Hepatocyte (in vitro differentiated cells): ENCODE data around the gene SLC30A3.

ENCODE experiments used
- EZH2 ChIP-seq: fragments of 200-600 bp; sonication (generic); IDR thresholded peaks from 2 replicates; pipeline ENCODE4 v1.6.1; 2016; ENCODE audit warnings: antibody characterized with exemption, mild to moderate bottlenecking, borderline replicate concordance
- EZH2phosphoT487 ChIP-seq: fragments of 200-600 bp; sonication (generic); IDR thresholded peaks from one replicate; pipeline ENCODE4 v1.6.1; 2018; ENCODE audit warnings: antibody characterized with exemption, mild to moderate bottlenecking, low read depth, moderate library complexity; ENCODE audit not compliant: unreplicated experiment, severe bottlenecking
- TF ChIP-seq, protein P1 (sequence below): fragments of 200-600 bp; sonication (generic); IDR thresholded peaks from 2 replicates; pipeline ENCODE4 v1.5.1; 2016; ENCODE audit warnings: antibody characterized with exemption, mild to moderate bottlenecking; ENCODE audit not compliant: poor library complexity

DNA sequence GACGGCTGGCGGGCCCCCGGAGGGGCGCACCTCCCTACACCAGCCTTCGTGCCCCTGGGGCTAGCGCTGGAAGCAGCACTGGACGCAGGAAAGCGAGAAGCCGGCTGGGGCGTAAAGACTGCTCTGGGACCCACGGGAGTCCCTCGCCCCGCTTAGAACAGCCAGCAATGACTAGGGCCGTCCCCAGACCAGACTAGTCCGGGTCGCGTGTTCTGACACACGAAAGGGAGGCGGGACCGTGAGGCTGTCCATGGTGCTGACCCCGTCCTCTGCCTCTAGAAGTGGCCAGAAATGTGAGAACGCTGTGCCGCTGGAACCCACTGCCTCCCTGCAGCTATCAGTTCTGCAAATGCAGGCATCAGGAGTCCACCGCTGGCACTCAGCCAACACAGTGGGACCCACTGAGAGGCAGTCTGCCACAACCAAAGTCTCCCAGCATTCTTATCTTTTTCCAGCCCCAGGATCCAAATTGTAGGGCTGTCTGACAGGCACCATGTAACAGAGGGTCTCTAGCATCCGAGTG, 45.6 kb upstream of the SLC30A3 start, which contains the start of gene UCN:
- TF ChIP-seq EZH2 (no peak), EZH2phosphoT487 (no peak)
- TF ChIP-seq, protein P1, sequence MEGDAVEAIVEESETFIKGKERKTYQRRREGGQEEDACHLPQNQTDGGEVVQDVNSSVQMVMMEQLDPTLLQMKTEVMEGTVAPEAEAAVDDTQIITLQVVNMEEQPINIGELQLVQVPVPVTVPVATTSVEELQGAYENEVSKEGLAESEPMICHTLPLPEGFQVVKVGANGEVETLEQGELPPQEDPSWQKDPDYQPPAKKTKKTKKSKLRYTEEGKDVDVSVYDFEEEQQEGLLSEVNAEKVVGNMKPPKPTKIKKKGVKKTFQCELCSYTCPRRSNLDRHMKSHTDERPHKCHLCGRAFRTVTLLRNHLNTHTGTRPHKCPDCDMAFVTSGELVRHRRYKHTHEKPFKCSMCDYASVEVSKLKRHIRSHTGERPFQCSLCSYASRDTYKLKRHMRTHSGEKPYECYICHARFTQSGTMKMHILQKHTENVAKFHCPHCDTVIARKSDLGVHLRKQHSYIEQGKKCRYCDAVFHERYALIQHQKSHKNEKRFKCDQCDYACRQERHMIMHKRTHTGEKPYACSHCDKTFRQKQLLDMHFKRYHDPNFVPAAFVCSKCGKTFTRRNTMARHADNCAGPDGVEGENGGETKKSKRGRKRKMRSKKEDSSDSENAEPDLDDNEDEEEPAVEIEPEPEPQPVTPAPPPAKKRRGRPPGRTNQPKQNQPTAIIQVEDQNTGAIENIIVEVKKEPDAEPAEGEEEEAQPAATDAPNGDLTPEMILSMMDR, result no peak
